Measurements from ENCODE around the gene COMP. TPM values are rescaled to one million over a fixed set of nuclear protein-coding genes. Genes with fewer than 3 reads are reported as not detected.

The COMP gene
- total and polyA plus RNA-seq, 2 donors = 0.09 to 1.5 TPM

DNA sequence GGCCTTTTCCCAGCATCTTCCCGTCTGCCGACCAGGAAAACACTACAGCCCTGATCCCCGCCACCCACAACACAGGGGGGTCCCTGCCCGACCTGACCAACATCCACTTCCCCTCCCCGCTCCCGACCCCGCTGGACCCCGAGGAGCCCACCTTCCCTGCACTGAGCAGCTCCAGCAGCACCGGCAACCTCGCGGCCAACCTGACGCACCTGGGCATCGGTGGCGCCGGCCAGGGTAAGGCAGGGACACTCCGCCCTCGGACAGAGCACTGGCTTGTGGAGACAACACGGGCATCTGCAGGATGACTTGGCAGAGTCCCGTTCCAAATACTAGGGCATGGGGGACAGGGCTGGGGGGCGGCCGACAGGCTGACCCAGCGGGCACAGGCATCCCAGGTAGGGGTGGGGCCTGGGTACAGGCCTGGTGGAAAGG is 31.1 kb downstream of the COMP start:
- Histone ChIP-seq H3K27me3 (ENCODE audit: control insufficient read depth in 2 of 2, insufficient read depth in 1 of 2, low read length in 1 of 2) (no peaks in the 10 kb centered on the region), H3K4me3 (ENCODE audit: low read length in 2 of 2) (no peak overlapping the region), H3K9me3 (ENCODE audit: control insufficient read depth in 2 of 2, insufficient read depth in 1 of 2, low read length in 1 of 2) (no peaks in the 10 kb centered on the region), H3K27ac (ENCODE audit: low read depth in 1 of 2, low read length in 1 of 2) (no peak overlapping the region), H3K4me1 (ENCODE audit: control insufficient read depth in 2 of 2, insufficient read depth in 2 of 2, low read length in 2 of 2) (peaks cover 0 to 17% of the 10 kb centered on the region in 2 donors), H3K36me3 (ENCODE audit: control insufficient read depth in 2 of 2, insufficient read depth in 2 of 2, low read length in 1 of 2) (peaks cover 0 to 6% of the 10 kb centered on the region in 2 donors)
- DNase-seq (ENCODE audit: low read depth in 6 of 9, low spot score in 9 of 9) = no peak
- WGBS = 96% methylated on average over 22 of the region's 22 CpGs

- peaks cover 0 to 6% of the 10 kb centered on the region in 2 donors for H3K36me3 ChIP-seq (ENCODE audit: control insufficient read depth in 2 of 2, insufficient read depth in 2 of 2, low read length in 1 of 2)
- WGBS = 96% methylated on average over 19 of the region's 19 CpGs
- no peak overlapping the region for H3K27ac ChIP-seq (ENCODE audit: low read depth in 1 of 2, low read length in 1 of 2)
- no peak overlapping the region for H3K4me3 ChIP-seq (ENCODE audit: low read length in 2 of 2)
- no peaks in the 10 kb centered on the region for H3K27me3 ChIP-seq (ENCODE audit: control insufficient read depth in 2 of 2, insufficient read depth in 1 of 2, low read length in 1 of 2)
- no peak for DNase-seq (ENCODE audit: low read depth in 6 of 9, low spot score in 9 of 9)
- no peaks in the 10 kb centered on the region for H3K9me3 ChIP-seq (ENCODE audit: control insufficient read depth in 2 of 2, insufficient read depth in 1 of 2, low read length in 1 of 2)
- peaks cover 0 to 11% of the 10 kb centered on the region in 2 donors for H3K4me1 ChIP-seq (ENCODE audit: control insufficient read depth in 2 of 2, insufficient read depth in 2 of 2, low read length in 2 of 2)
Measured at GRCh38 chr19:18759304-18759994, 31.7 kb downstream of the COMP start.

DNA sequence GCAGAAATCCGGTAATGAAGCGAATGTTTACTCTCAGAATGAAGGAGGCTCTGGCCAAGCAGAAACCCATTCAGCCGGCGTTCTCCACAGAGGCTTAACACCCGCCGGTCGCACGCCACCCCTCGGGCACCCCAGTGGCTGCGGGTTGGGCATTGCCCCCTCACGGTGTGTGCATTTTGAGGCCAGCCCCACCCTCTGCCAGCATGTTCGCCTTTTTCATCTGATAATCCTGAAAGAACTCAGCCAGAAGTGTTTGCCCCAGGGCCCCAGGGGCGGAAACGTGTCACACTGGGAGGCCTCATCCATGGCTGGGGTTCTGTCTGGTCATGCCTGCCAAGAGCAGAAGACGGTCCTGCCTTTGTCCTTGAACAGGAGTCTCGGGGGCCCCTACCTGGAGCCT is 34.2 kb downstream of the COMP start:
- Histone ChIP-seq H3K36me3 (ENCODE audit: control insufficient read depth in 2 of 2, insufficient read depth in 2 of 2, low read length in 1 of 2) (peaks cover 2 to 8% of the 10 kb centered on the region in 2 donors), H3K27me3 (ENCODE audit: control insufficient read depth in 2 of 2, insufficient read depth in 1 of 2, low read length in 1 of 2) (no peaks in the 10 kb centered on the region), H3K27ac (ENCODE audit: low read depth in 1 of 2, low read length in 1 of 2) (no peak overlapping the region), H3K9me3 (ENCODE audit: control insufficient read depth in 2 of 2, insufficient read depth in 1 of 2, low read length in 1 of 2) (no peaks in the 10 kb centered on the region), H3K4me1 (ENCODE audit: control insufficient read depth in 2 of 2, insufficient read depth in 2 of 2, low read length in 2 of 2) (peaks cover 0 to 3% of the 10 kb centered on the region in 2 donors), H3K4me3 (ENCODE audit: low read length in 2 of 2) (no peak overlapping the region)
- no peak for DNase-seq (ENCODE audit: low read depth in 6 of 9, low spot score in 9 of 9)
- 96% methylated on average over 16 of the region's 16 CpGs for WGBS

DNA sequence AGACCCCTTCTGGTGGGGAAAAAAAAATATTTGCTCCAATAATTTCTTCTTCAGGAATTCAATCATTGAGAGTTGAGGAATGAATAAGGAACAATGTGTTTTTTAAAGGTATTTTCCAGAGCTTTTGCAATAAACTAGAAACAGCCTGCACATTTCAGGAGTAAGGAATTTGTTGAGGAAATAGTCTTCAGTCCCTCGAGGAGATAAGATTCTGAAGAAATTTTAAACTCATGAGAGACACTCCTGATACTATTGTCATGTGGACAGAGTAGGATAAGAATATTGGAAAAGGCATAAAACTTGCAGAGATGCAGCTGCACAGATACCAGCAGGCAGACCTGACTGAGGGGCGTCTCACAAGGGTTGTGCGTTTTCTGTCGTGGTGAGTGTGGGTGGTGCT is 36.6 kb downstream of the COMP start:
- Histone ChIP-seq H3K4me3 (ENCODE audit: low read length in 2 of 2) (no peak overlapping the region), H3K4me1 (ENCODE audit: control insufficient read depth in 2 of 2, insufficient read depth in 2 of 2, low read length in 2 of 2) (no peaks in the 10 kb centered on the region), H3K36me3 (ENCODE audit: control insufficient read depth in 2 of 2, insufficient read depth in 2 of 2, low read length in 1 of 2) (peaks cover 2 to 16% of the 10 kb centered on the region in 2 donors), H3K27ac (ENCODE audit: low read depth in 1 of 2, low read length in 1 of 2) (no peak overlapping the region), H3K9me3 (ENCODE audit: control insufficient read depth in 2 of 2, insufficient read depth in 1 of 2, low read length in 1 of 2) (no peaks in the 10 kb centered on the region), H3K27me3 (ENCODE audit: control insufficient read depth in 2 of 2, insufficient read depth in 1 of 2, low read length in 1 of 2) (no peaks in the 10 kb centered on the region)
- DNase-seq (ENCODE audit: low read depth in 6 of 9, low spot score in 9 of 9) = no peak
- WGBS = 97% methylated on average over 4 of the region's 4 CpGs

GRCh38 chr19:18751571-18751970 is 39.5 kb downstream of the COMP start:
- peaks cover 0 to 4% of the 10 kb centered on the region in 2 donors for H3K4me1 ChIP-seq (ENCODE audit: control insufficient read depth in 2 of 2, insufficient read depth in 2 of 2, low read length in 2 of 2)
- no peak overlapping the region for H3K4me3 ChIP-seq (ENCODE audit: low read length in 2 of 2)
- 96% methylated on average over 10 of the region's 10 CpGs for WGBS
- H3K36me3 ChIP-seq (ENCODE audit: control insufficient read depth in 2 of 2, insufficient read depth in 2 of 2, low read length in 1 of 2) = peaks cover 2 to 12% of the 10 kb centered on the region in 2 donors
- no peak for DNase-seq (ENCODE audit: low read depth in 6 of 9, low spot score in 9 of 9)
- H3K27ac ChIP-seq (ENCODE audit: low read depth in 1 of 2, low read length in 1 of 2) = no peak overlapping the region
- no peaks in the 10 kb centered on the region for H3K27me3 ChIP-seq (ENCODE audit: control insufficient read depth in 2 of 2, insufficient read depth in 1 of 2, low read length in 1 of 2)
- H3K9me3 ChIP-seq (ENCODE audit: control insufficient read depth in 2 of 2, insufficient read depth in 1 of 2, low read length in 1 of 2) = no peaks in the 10 kb centered on the region

DNA sequence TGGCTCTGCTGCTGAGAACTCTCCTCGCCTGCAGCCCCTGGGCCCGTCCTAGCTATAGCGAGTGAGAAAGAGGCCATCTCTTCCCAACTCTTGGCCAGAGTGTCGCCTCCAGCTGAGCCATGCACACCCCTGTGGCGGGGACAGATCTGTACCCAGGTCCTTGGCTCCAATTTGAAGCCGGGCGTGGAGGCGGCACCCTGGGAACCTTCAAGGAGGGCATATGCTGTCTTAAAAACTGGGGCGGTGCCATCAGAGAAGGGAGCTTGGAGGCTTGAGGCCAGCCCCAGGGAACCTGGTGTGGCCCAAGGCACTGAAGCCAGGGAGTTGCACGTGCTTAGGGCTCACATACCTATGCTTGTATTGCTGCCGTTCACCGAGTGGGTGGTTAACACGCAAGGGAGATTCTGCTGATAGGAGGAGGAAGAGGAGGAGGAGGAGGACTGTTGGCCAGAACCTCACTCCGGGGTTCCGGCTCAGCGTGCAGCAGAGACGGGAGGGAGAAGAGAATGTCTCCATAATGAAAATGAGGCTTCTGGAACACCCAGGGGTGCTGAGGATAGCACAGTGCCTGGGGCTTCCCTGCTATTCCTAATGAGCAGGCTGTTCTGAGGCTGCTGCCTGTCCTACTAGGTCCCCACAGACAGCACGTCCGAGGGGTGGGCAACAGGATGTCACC is 40.7 kb downstream of the COMP start:
- H3K4me3 ChIP-seq (ENCODE audit: low read length in 2 of 2) = no peak overlapping the region
- H3K9me3 ChIP-seq (ENCODE audit: control insufficient read depth in 2 of 2, insufficient read depth in 1 of 2, low read length in 1 of 2) = no peaks in the 10 kb centered on the region
- peaks cover 2 to 10% of the 10 kb centered on the region in 2 donors for H3K36me3 ChIP-seq (ENCODE audit: control insufficient read depth in 2 of 2, insufficient read depth in 2 of 2, low read length in 1 of 2)
- H3K4me1 ChIP-seq (ENCODE audit: control insufficient read depth in 2 of 2, insufficient read depth in 2 of 2, low read length in 2 of 2) = peaks cover 0 to 10% of the 10 kb centered on the region in 2 donors
- H3K27me3 ChIP-seq (ENCODE audit: control insufficient read depth in 2 of 2, insufficient read depth in 1 of 2, low read length in 1 of 2) = no peaks in the 10 kb centered on the region
- no peak for DNase-seq (ENCODE audit: low read depth in 6 of 9, low spot score in 9 of 9)
- no peak overlapping the region for H3K27ac ChIP-seq (ENCODE audit: low read depth in 1 of 2, low read length in 1 of 2)
- WGBS = 98% methylated on average over 19 of the region's 19 CpGs

- Histone ChIP-seq H3K9me3 (ENCODE audit: control insufficient read depth in 2 of 2, insufficient read depth in 1 of 2, low read length in 1 of 2) (no peaks in the 10 kb centered on the region), H3K36me3 (ENCODE audit: control insufficient read depth in 2 of 2, insufficient read depth in 2 of 2, low read length in 1 of 2) (peaks cover 2 to 10% of the 10 kb centered on the region in 2 donors), H3K27me3 (ENCODE audit: control insufficient read depth in 2 of 2, insufficient read depth in 1 of 2, low read length in 1 of 2) (no peaks in the 10 kb centered on the region), H3K4me3 (ENCODE audit: low read length in 2 of 2) (no peak overlapping the region), H3K4me1 (ENCODE audit: control insufficient read depth in 2 of 2, insufficient read depth in 2 of 2, low read length in 2 of 2) (peaks cover 0 to 16% of the 10 kb centered on the region in 2 donors), H3K27ac (ENCODE audit: low read depth in 1 of 2, low read length in 1 of 2) (no peak overlapping the region)
- WGBS = 97% methylated on average over 23 of the region's 23 CpGs
- DNase-seq (ENCODE audit: low read depth in 6 of 9, low spot score in 9 of 9) = no peak
Measured at GRCh38 chr19:18749362-18750231, 41.5 kb downstream of the COMP start.

- no peak overlapping the region for H3K4me3 ChIP-seq (ENCODE audit: low read length in 2 of 2)
- H3K9me3 ChIP-seq (ENCODE audit: control insufficient read depth in 2 of 2, insufficient read depth in 1 of 2, low read length in 1 of 2) = no peaks in the 10 kb centered on the region
- peaks cover 0 to 29% of the 10 kb centered on the region in 2 donors for H3K4me1 ChIP-seq (ENCODE audit: control insufficient read depth in 2 of 2, insufficient read depth in 2 of 2, low read length in 2 of 2)
- no peak overlapping the region for H3K27ac ChIP-seq (ENCODE audit: low read depth in 1 of 2, low read length in 1 of 2)
- WGBS = 92% methylated on average over 29 of the region's 29 CpGs
- H3K36me3 ChIP-seq (ENCODE audit: control insufficient read depth in 2 of 2, insufficient read depth in 2 of 2, low read length in 1 of 2) = peaks cover 0 to 8% of the 10 kb centered on the region in 2 donors
- DNase-seq (ENCODE audit: low read depth in 6 of 9, low spot score in 9 of 9) = no peak
- no peaks in the 10 kb centered on the region for H3K27me3 ChIP-seq (ENCODE audit: control insufficient read depth in 2 of 2, insufficient read depth in 1 of 2, low read length in 1 of 2)
Measured at GRCh38 chr19:18746401-18747325, 44.4 kb downstream of the COMP start.

Data from thymus (tissue), 11 donors.